H54 (cell line): ENCODE measurements around the gene ALDH3B2.

Source experiments
- DNase-seq: peaks from one replicate; pipeline ENCODE4 v3.0.0; 2011; ENCODE audit warnings: low spot score, mixed read lengths; ENCODE audit not compliant: insufficient read length
- FAIRE-seq: peaks from 3 replicates; lab custom pipeline; 2011; peaks lifted over from hg19 to GRCh38; lab: Jason Lieb, UNC
- POLR2A ChIP-seq: IDR thresholded peaks from 2 replicates; pipeline ENCODE4 v1.6.1; 2011; ENCODE audit warnings: low read depth, mild to moderate bottlenecking, low read length

Gene ALDH3B2

DNA sequence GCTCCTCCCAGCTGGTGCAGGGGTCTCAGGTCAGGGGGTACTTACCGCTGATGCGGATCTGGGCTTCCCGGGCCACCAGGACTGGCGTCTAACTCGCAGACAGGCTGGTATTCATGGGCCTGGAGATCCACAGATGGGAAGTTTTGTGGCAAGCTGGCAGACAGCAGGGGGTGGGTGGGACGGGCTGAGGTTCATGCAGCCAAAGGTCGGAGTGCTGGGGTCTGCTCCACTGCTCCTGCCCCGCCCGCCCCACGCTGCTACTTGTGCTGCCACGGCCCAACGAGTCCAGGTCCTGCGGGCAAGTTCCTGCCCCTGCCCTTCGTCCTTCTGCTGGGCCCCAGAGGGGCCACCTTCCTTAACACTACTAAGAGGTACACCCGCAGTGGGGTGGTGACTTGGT lies 27.0 kb downstream of the ALDH3B2 start:
- no peak for DNase-seq
- FAIRE-seq = no peak
- TF ChIP-seq POLR2A = no peak

GRCh38 chr11:67646535-67647336 lies 27.7 kb downstream of the ALDH3B2 start:
- no peak for TF ChIP-seq POLR2A
- no peak for FAIRE-seq
- DNase-seq = no peak

DNA sequence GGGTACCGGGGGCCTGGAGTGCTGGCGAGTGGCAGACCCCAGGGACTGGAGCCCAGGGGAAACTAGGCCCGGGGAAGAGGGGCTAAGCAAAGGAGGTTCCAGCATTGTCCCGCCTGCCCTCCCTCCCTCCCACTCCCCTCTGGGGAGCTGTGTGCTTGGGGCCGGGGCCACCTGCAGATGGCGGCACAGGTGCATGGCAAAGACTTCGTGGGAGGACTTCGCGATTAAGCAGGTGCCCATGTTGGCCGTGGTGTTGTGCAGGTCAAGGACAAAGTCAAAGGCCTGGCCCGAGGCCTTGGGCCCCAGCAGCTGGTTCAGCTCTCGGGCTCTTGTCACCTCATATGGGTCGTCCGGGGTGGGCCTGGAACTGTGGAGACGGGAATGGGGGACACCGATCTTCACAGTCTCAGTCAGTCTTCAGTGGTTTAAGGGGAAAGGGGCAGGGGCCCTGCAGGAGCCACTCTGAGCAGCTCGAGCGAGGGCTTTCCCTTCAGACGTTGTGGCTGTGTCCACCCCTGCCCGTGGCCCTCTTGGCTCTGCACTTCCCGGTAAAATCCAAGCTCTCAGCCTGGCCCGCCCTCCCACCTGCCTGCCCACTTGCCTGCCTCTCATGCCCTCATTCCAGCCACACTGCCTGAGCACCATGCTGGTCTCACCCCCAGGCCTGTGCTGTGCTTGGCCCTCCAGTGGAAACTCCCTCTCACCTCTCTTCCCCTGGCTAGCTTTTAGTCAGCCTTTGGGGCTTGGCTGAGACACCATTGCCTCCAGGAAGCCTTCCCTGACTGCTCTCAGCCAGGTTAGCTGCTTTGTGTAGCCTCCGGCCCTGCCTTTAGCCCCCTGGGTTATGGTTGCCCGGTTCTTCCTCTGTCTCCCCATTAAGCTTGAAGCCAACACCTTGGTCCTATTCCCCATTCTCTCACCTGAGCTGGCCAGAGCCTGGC lies 28.6 kb downstream of the ALDH3B2 start:
- DNase-seq (no peak), FAIRE-seq (no peak)
- no peak for TF ChIP-seq POLR2A

- FAIRE-seq = no peak
- DNase-seq = no peak
- no peak for TF ChIP-seq POLR2A
Observed at GRCh38 chr11:67644472-67645418, 29.7 kb downstream of the ALDH3B2 start.

DNA sequence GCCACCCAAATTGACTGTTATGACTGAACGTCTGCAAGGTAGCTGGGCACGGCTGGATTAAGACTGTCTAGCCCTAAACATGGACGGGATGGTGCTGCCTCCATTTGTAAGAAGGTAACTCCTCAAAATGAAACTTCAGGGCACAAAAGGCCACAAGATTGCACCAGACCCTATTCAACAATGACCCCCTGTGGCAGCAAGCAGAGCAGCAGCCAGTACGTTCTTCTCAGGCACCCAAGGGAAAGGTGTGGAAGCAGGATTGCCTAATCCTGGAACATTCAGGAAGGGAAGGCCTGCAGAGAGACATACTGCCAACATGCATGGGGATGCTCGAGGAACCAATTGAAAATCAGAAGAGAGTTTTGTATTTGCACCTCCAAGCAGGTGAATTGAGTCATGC lies 30.4 kb downstream of the ALDH3B2 start:
- FAIRE-seq (no peak), DNase-seq (no peak)
- TF ChIP-seq POLR2A = no peak

DNA sequence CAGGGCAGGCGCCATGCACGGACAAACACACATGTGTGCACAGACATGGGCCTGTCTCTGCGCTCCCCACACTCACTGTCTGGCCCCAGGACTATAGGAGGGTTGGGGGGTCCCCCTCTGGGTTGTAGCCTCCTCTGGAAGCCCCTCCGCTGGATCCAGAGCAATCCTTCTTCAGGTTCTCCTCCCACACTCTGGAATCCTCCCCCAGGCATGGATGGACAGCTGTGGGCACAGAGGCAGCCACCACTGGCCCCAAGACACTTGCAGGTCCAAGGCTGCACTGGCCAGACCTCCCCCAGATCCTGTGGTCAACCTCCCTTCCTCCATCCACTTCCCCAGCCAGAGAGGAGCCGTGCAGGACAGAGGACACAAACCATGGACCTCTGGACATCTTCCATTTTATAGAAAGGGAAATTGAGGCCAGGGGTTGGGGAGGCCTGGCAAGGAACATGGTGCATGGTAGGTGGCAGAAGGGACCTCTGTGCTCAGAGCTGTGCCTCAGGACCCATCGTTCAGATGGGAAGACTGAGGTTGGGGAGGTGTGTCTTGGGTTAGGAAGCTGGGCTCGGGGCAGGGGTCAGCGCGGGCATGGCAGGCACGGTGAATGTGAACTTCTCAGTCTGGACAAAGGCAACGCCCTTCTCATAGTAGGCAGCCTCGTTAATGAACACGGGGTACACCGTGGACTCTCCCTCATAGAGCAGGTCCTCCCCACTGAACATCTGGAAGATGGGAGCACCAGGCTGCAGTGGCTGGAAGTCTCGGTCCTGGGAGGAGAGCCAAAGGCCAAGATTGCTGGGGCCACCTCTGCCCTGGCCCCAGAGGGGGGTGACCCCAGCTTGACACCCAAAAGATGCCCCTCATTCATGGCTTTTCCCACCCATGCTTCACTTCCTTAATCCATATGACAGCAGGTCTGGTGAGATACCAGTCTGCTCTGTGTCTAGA lies 32.0 kb downstream of the ALDH3B2 start:
- DNase-seq (no peak), FAIRE-seq (no peak)
- TF ChIP-seq POLR2A = no peak

GRCh38 chr11:67641338-67642172 lies 32.9 kb downstream of the ALDH3B2 start:
- no peak for FAIRE-seq
- TF ChIP-seq POLR2A = no peak
- DNase-seq = no peak

DNA sequence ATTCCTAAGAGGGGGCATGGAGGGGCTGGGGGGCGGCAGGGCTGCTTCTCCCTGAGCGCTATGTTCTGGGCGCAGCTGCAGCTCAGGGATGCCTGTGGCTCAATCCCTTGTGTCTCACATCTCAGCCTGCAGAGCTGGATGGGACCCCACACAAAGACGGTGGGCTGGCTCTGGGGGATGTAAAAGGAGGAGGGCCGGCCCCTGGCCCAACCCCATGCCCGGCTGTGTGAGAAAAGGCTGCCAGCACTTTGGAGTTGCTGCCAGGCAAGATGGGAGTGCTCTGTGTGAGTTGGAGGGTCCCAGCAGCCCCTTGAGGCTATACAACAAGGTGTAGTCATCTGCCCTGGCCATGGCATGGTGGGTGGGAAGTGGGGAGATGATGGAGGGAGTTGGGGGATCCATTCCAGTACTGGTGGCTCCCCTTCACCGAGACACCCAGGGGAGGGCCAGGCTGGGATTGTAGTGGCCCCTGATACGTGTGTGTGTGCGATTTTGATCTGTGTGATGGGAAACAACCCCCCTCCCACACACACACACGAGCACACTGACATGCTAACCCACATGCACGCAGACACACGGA lies 33.6 kb downstream of the ALDH3B2 start:
- FAIRE-seq (no peak), DNase-seq (no peak)
- TF ChIP-seq POLR2A = no peak

DNA sequence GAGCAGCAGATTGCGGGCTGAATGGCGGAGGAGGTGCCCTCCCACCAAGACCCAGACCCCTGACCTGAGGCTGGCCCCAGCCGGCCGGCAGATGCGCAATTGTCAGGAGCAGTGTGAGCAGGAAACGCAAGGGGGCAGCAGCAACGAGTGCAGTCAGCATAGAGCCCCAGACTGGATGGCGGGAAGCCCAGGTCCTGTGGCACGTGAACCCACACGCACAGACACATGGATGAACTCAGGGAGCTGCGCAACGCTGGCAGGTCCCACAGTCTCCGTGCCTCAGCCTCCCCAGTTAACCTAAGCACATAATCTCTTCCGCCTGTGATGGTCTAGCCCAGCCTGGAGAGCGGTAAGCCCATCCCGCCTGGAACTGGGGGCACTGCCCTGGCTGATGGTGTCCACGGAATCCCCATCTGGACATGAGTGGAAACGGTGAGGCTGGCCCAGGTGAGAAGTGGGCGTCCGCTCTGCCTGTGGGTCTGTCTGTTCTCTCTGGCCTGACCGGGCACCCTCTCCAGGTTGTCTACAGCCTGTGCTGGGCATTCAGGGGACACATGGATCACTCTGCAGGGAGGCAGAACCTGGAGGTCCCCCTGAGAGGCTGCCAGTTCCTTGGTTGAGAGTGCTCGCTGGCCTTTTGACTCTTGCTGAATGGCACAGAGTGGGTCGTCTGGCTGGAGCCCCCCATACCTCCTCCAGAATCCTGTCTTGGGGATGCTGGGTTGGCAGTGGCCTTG lies 34.2 kb downstream of the ALDH3B2 start:
- no peak for TF ChIP-seq POLR2A
- DNase-seq = no peak
- FAIRE-seq = no peak

DNA sequence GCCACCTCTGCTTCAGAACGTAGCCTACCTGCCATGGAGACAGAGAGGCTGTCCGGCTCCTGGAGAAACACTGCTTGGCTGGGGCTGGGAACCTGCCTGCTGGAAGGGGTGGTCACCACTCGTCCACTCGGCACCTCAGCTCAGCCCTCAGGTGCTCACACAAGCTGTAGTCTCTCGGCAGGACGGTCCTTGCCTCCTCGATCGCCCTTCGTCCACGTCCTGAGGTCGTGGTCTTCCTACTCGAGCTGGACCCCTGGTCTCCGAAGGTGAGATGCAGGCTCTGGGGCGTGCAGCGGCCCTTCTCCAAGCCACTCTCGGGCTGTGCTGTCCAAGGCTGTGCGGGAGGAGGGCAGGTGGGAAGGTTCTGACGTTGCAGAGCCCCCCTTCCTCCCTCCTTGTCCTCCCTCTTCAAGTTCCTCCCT lies 35.0 kb downstream of the ALDH3B2 start, which contains the start of gene TBX10:
TSS of gene TBX10 (minus strand) at position 326 of the 422 bp plus-strand sequence. CDS start at position 35, 291 bp downstream.
- FAIRE-seq (no peak), DNase-seq (no peak)
- TF ChIP-seq POLR2A = no peak
